IMR-90 (cell line): ENCODE data around the gene RNF103. TPM values are rescaled to one million over a fixed set of nuclear protein-coding genes. Genes with fewer than 3 reads are reported as not detected.

Source experiments
- ATAC-seq: fragments of 200-7000 bp; cut with Tn5 transposase; 2 replicates; pipeline ENCODE4 v1.9.1; 2020; ENCODE audit warnings: low read depth, mild to moderate bottlenecking, moderate library complexity
- BruUV-seq: library from RNA; stranded (reverse); fragments of 400-500 nt; replicated peaks from 2 replicates; lab custom pipeline; 2021; lab: Mats Ljungman, UMichigan
- CTCF ChIA-PET: fragments of 300-600 bp; formaldehyde crosslinking; extraction: SDS; loops from one replicate; lab custom pipeline; 2021; ENCODE audit warnings: antibody characterized with exemption; lab: Yijun Ruan, JAX
- POLR2A ChIA-PET: fragments of 300-600 bp; sonication (Branson Sonifier 250); formaldehyde crosslinking; loops from one replicate; lab custom pipeline; 2022; ENCODE audit warnings: antibody characterized with exemption; ENCODE audit not compliant: unreplicated experiment; lab: Charles Lee
- DNase-seq: peaks from one replicate; pipeline ENCODE4 v3.0.0; 2013
- H2AFZ ChIP-seq: replicated peaks from 2 replicates; pipeline ENCODE3; 2013; ENCODE audit warnings: low read length, mild to moderate bottlenecking; ENCODE audit not compliant: poor library complexity
- H2AK5ac ChIP-seq: 2 replicates; pipeline ENCODE4 v1.6.1; 2013; ENCODE audit warnings: low read depth, low read length, inconsistent platforms
- H2AK9ac ChIP-seq: replicated peaks from 2 replicates; pipeline ENCODE3; 2013; ENCODE audit warnings: mild to moderate bottlenecking, low read depth, low read length, moderate library complexity; ENCODE audit not compliant: poor library complexity
- H2BK120ac ChIP-seq: 2 replicates; pipeline ENCODE4 v1.6.1; 2013; ENCODE audit warnings: low read depth, low read length, inconsistent platforms
- H2BK15ac ChIP-seq: 3 replicates; pipeline ENCODE4 v1.6.1; 2013; ENCODE audit warnings: low read depth, low read length, inconsistent platforms
- H2BK20ac ChIP-seq: 2 replicates; pipeline ENCODE4 v1.6.1; 2013; ENCODE audit warnings: low read depth, mild to moderate bottlenecking, inconsistent platforms, low read length, moderate library complexity
- H2BK5ac ChIP-seq: 2 replicates; pipeline ENCODE4 v1.6.1; 2013; ENCODE audit warnings: mild to moderate bottlenecking, low read depth, low read length, inconsistent platforms; ENCODE audit not compliant: poor library complexity, severe bottlenecking
- H3K14ac ChIP-seq: replicated peaks from 2 replicates; pipeline ENCODE4 v1.6.1; 2013; ENCODE audit warnings: low read depth, low read length, inconsistent platforms
- H3K18ac ChIP-seq: 2 replicates; pipeline ENCODE4 v1.6.1; 2013; ENCODE audit warnings: low read depth, low read length, control low read depth
- H3K23ac ChIP-seq: 2 replicates; pipeline ENCODE4 v1.6.1; 2013; ENCODE audit warnings: low read depth, low read length, inconsistent platforms
- H3K27ac ChIP-seq: 2 replicates; pipeline ENCODE4 v1.5.1; 2013; ENCODE audit warnings: mild to moderate bottlenecking, control low read depth, low read length; ENCODE audit not compliant: insufficient read depth
- H3K27me3 ChIP-seq: 2 replicates; pipeline ENCODE4 v1.6.1; 2013; ENCODE audit warnings: low read length; ENCODE audit not compliant: control insufficient read depth, insufficient read depth
- H3K36me3 ChIP-seq: 2 replicates; pipeline ENCODE4 v1.6.1; 2013; ENCODE audit warnings: low read length, mixed read lengths; ENCODE audit not compliant: control insufficient read depth, insufficient read depth
- H3K4ac ChIP-seq: 2 replicates; pipeline ENCODE4 v1.6.1; 2013; ENCODE audit warnings: low read depth, low read length, inconsistent platforms
- H3K4me1 ChIP-seq: 2 replicates; pipeline ENCODE4 v1.6.1; 2013; ENCODE audit warnings: low read length, mixed read lengths; ENCODE audit not compliant: control insufficient read depth, insufficient read depth
- H3K4me2 ChIP-seq: 2 replicates; pipeline ENCODE4 v1.6.1; 2013; ENCODE audit warnings: low read depth, mild to moderate bottlenecking, control low read depth, low read length, moderate library complexity
- H3K4me3 ChIP-seq: 2 replicates; pipeline ENCODE4 v1.5.1; 2013; ENCODE audit warnings: low read depth, mild to moderate bottlenecking, control low read depth, low read length, moderate library complexity; ENCODE audit not compliant: insufficient read depth
- H3K56ac ChIP-seq: 2 replicates; pipeline ENCODE4 v1.6.1; 2013; ENCODE audit warnings: low read length, inconsistent platforms; ENCODE audit not compliant: insufficient read depth; ENCODE audit errors: extremely low read depth
- H3K79me1 ChIP-seq, 2 experiments: 2 replicates each; pipeline ENCODE4 v1.6.1; 2013; ENCODE audit warnings: low read length in 2 of 2, inconsistent platforms in 1 of 2, low read depth in 1 of 2
- H3K9ac ChIP-seq: 2 replicates; pipeline ENCODE4 v1.6.1; 2013; ENCODE audit warnings: low read depth, low read length, control low read depth
- H3K9me1 ChIP-seq: 2 replicates; pipeline ENCODE4 v1.6.1; 2013; ENCODE audit warnings: low read length, inconsistent platforms; ENCODE audit not compliant: insufficient read depth
- H3K9me3 ChIP-seq: 2 replicates; pipeline ENCODE4 v1.6.1; 2013; ENCODE audit warnings: low read length; ENCODE audit not compliant: control insufficient read depth, insufficient read depth
- H4K20me1 ChIP-seq: 2 replicates; pipeline ENCODE4 v1.6.1; 2013; ENCODE audit warnings: low read length, inconsistent platforms; ENCODE audit not compliant: insufficient read depth
- H4K5ac ChIP-seq: 2 replicates; pipeline ENCODE4 v1.6.1; 2013; ENCODE audit warnings: mild to moderate bottlenecking, low read depth, low read length, control low read depth
- H4K8ac ChIP-seq, 2 experiments: 2 replicates each; pipeline ENCODE4 v1.6.1; 2013; ENCODE audit warnings: low read depth in 2 of 2, low read length in 2 of 2, control low read depth in 1 of 2, inconsistent platforms in 1 of 2
- H4K91ac ChIP-seq: 2 replicates; pipeline ENCODE4 v1.6.1; 2013; ENCODE audit warnings: low read depth, low read length, inconsistent platforms; ENCODE audit not compliant: insufficient read depth
- CTCF ChIP-seq: conservative IDR thresholded peaks from 2 replicates; pipeline ENCODE4 v1.5.1; 2012; ENCODE audit warnings: mild to moderate bottlenecking, low read depth, low read length, improper control_type of control experiment
- MAZ ChIP-seq: IDR thresholded peaks from 2 replicates; pipeline ENCODE4 v1.6.1; 2012; ENCODE audit warnings: low read depth, mild to moderate bottlenecking, low read length, improper control_type of control experiment, moderate library complexity, borderline replicate concordance
- MXI1 ChIP-seq: IDR thresholded peaks from 2 replicates; pipeline ENCODE4 v1.6.1; 2012; ENCODE audit warnings: low read depth, mild to moderate bottlenecking, low read length, moderate library complexity, borderline replicate concordance
- NFE2L2 ChIP-seq: fragments of 150-350 bp; IDR thresholded peaks from 2 replicates; pipeline ENCODE4 v1.6.1; 2016; ENCODE audit warnings: low read depth, mild to moderate bottlenecking, low read length
- SMC3 ChIP-seq: fragments of 150-350 bp; IDR thresholded peaks from 2 replicates; pipeline ENCODE4 v1.6.1; 2016; ENCODE audit warnings: low read depth, mild to moderate bottlenecking, antibody characterized with exemption, low read length, moderate library complexity
- WGBS, 2 experiments: methylation state at CpG; one replicate each; pipeline versions ENCODE4 v1.1.5 to v1.1.7; 2013; ENCODE audit warnings: missing lambda C conversion rate in 2 of 2; ENCODE audit not compliant: insufficient read length in 1 of 2; ENCODE audit errors: extremely low coverage in 2 of 2; 5-methylcytosine and 5-hydroxymethylcytosine counted together
- dilution Hi-C: fragments of 300-500 bp; cut with HindIII; formaldehyde crosslinking; loops from one replicate; pipeline ENCODE4 v1.14.3; 2018; ENCODE audit warnings: low sequenced_read_pairs; ENCODE audit not compliant: unreplicated experiment
- in situ Hi-C: fragments of 300-500 bp; cut with MboI; formaldehyde crosslinking; loops from 3 replicates; pipeline ENCODE4 v1.14.3; 2019; ENCODE audit warnings: low sequenced_read_pairs, inconsistent platforms, mixed read lengths
- intact Hi-C: fragments of 100-400 bp; cut with micrococcal nuclease; formaldehyde crosslinking; loops from 2 replicates; pipeline ENCODE4 v1.10.0; 2022
- polyA plus RNA-seq, 3 experiments: library from polyadenylated mRNA; depleted of rRNA; stranded (reverse); fragments of >200 nt; gene quantifications; 2 replicates each; pipeline ENCODE4 v1.2.3, GENCODE V29; 2012; ENCODE audit warnings: low replicate concordance in 1 of 3
- total RNA-seq: library from RNA; depleted of rRNA; stranded (reverse); fragments of >200 nt; gene quantifications from 2 replicates; pipeline ENCODE4 v1.2.3, GENCODE V29; 2012

Gene RNF103
- total and polyA plus RNA-seq, 2 of the 4 experiments (the other 2 are of a cell fraction), result 5.6 to 7.2 TPM

- Histone ChIP-seq H3K9ac (peak overlapping the region; percentile 87), H3K79me1 (peaks cover 4 to 11% of the 10 kb centered on the region in 2 experiments; a peak in 2 of 4 replicates), H4K91ac (no peak overlapping the region), H3K4me3 (peak overlapping the region; percentile 80), H2BK120ac (no peak overlapping the region), H3K4ac (peak overlapping the region; percentile 77), H2BK15ac (no peak overlapping the region), H4K20me1 (no peaks in the 10 kb centered on the region; the same call in 1 of the 2 replicates), H3K36me3 (peaks cover 2% of the 10 kb centered on the region), H3K23ac (peak overlapping the region; percentile 91; the same call in 1 of the 2 replicates), H2BK5ac (peak overlapping the region; percentile 50), H3K14ac (peak overlapping the region; percentile 89), H4K8ac (peak overlapping the region in 1 of 2 experiments; percentile 43; a peak in 1 of 4 replicates), H3K56ac (peak overlapping the region; percentile 75), H3K9me3 (no peaks in the 10 kb centered on the region), H2AFZ (peak overlapping the region; percentile 89), H3K4me1 (peaks cover 2% of the 10 kb centered on the region; the same call in 1 of the 2 replicates), H2AK5ac (no peak overlapping the region), H3K9me1 (no peaks in the 10 kb centered on the region), H2BK20ac (no peak overlapping the region), H3K18ac (peak overlapping the region; percentile 9; the same call in 1 of the 2 replicates), H3K27me3 (no peaks in the 10 kb centered on the region), H4K5ac (no peak overlapping the region), H2AK9ac (peak overlapping the region; percentile 85), H3K27ac (peak overlapping the region; percentile 64), H3K4me2 (peak overlapping the region; percentile 97)
- in situ Hi-C loops, result loop anchor here (10.0 kb wide), 1 partner anchor 58 kb away; the partner anchor contains the start of gene CHMP3
- BruUV-seq, result TSS peak; percentile 24
- ATAC-seq (no peak), DNase-seq (peak; percentile 10)
- TF ChIP-seq CTCF (no peak), NFE2L2 (no peak), SMC3 (no peak), MXI1 (0 out of 2 replicates have a peak, but pooled peaks have one; percentile 17), MAZ (no peak)
- intact Hi-C loops, result loop anchor here (1.0 to 5.0 kb wide), 3 partner anchors 105 to 181 kb away; partner anchors contain the start of gene KDM3A
- dilution Hi-C loops, result no loop called here
- WGBS, 2 experiments, result 0% methylated on average over 9 of the region's 29 CpGs; no CpG with 5 or more reads in 1 of the 2 experiments
- ChIA-PET POLR2A (interaction anchor here (0.6 kb wide), 1 partner anchor 181 kb away, joined by 10 read pairs; no protein-coding TSS in a partner anchor), CTCF (no interaction called here)
Observed at GRCh38 chr2:86622519-86623042, 1.1 kb downstream of the RNF103 start.
